ENCODE measurements around the gene ENDOD1.
"Not testable (repeated sequence)": the region's sequence is repeated elsewhere in the genome, so short reads cannot be mapped to it uniquely, and the experiment has no call there.

The ENDOD1 gene

GRCh38 chr11:95135155-95135554 is 45.5 kb downstream of the ENDOD1 start:
- Histone ChIP-seq H3K9me2 (replicated peaks; ENCODE audit: insufficient read depth, low read length) (no peaks in the 10 kb centered on the region), H3K9me3 (replicated peaks; ENCODE audit: insufficient read depth, low read length) (no peaks in the 10 kb centered on the region), H3K4me2 (ENCODE audit: low read depth, low read length) (no peak overlapping the region), H3K4me1 (ENCODE audit: low read length) (no peaks in the 10 kb centered on the region), H3K79me2 (ENCODE audit: low read length) (no peaks in the 10 kb centered on the region), H3K9ac (ENCODE audit: low read length) (no peak overlapping the region), H3K27ac (ENCODE audit: low read length) (no peak overlapping the region), H3K36me3 (replicated peaks; ENCODE audit: insufficient read depth, low read length) (no peaks in the 10 kb centered on the region), H4K20me1 (ENCODE audit: insufficient read depth, low read length) (no peaks in the 10 kb centered on the region), H3F3A (ENCODE audit: insufficient read depth, low read length) (no peaks in the 10 kb centered on the region), H3K4me3 (ENCODE audit: low read length) (no peak overlapping the region), H2AFZ (ENCODE audit: low read length) (no peak overlapping the region), H3K27me3 (replicated peaks; ENCODE audit: insufficient read depth, low read length) (no peaks in the 10 kb centered on the region)
- no peak for DNase-seq
- TF ChIP-seq EZH2 (optimal IDR thresholded peaks at IDR 0.05; ENCODE audit: low read depth, low read length): no peak
- TF ChIP-seq EZH2phosphoT487 (IDR thresholded peaks at IDR 0.05; ENCODE audit: low read length): no peak
- TF ChIP-seq CTCF (IDR thresholded peaks at IDR 0.05; ENCODE audit: low read length): no peak

GRCh38 chr11:95135880-95136279 is 46.2 kb downstream of the ENDOD1 start:
- no peak for DNase-seq
- no peak for TF ChIP-seq EZH2 (optimal IDR thresholded peaks at IDR 0.05; ENCODE audit: low read depth, low read length)
- no peak for TF ChIP-seq CTCF (IDR thresholded peaks at IDR 0.05; ENCODE audit: low read length)
- no peak for TF ChIP-seq EZH2phosphoT487 (IDR thresholded peaks at IDR 0.05; ENCODE audit: low read length)
- no peak overlapping the region for H2AFZ ChIP-seq (ENCODE audit: low read length)

GRCh38 chr11:95136747-95137146 is 47.1 kb downstream of the ENDOD1 start:
- H3F3A ChIP-seq (ENCODE audit: insufficient read depth, low read length); DNase-seq; H3K79me2 ChIP-seq (ENCODE audit: low read length); H4K20me1 ChIP-seq (ENCODE audit: insufficient read depth, low read length); H3K27me3 ChIP-seq (replicated peaks; ENCODE audit: insufficient read depth, low read length); H3K9me3 ChIP-seq (replicated peaks; ENCODE audit: insufficient read depth, low read length); H2AFZ ChIP-seq (ENCODE audit: low read length); H3K9me2 ChIP-seq (replicated peaks; ENCODE audit: insufficient read depth, low read length); H3K36me3 ChIP-seq (replicated peaks; ENCODE audit: insufficient read depth, low read length); H3K9ac ChIP-seq (ENCODE audit: low read length); H3K27ac ChIP-seq (ENCODE audit: low read length); H3K4me2 ChIP-seq (ENCODE audit: low read depth, low read length); H3K4me1 ChIP-seq (ENCODE audit: low read length); H3K4me3 ChIP-seq (ENCODE audit: low read length): not testable (repeated sequence)

More at GRCh38 chr11:95135880-95136279, 46.2 kb downstream of the ENDOD1 start:
- no peaks in the 10 kb centered on the region for H3K4me1 ChIP-seq (ENCODE audit: low read length)
- H3K4me3 ChIP-seq (ENCODE audit: low read length): no peak overlapping the region
- no peaks in the 10 kb centered on the region for H3K9me3 ChIP-seq (replicated peaks; ENCODE audit: insufficient read depth, low read length)
- H3K4me2 ChIP-seq (ENCODE audit: low read depth, low read length): no peak overlapping the region
- no peaks in the 10 kb centered on the region for H3K36me3 ChIP-seq (replicated peaks; ENCODE audit: insufficient read depth, low read length)
- no peaks in the 10 kb centered on the region for H3K27me3 ChIP-seq (replicated peaks; ENCODE audit: insufficient read depth, low read length)
- no peak overlapping the region for H3K27ac ChIP-seq (ENCODE audit: low read length)
- H3K9me2 ChIP-seq (replicated peaks; ENCODE audit: insufficient read depth, low read length): no peaks in the 10 kb centered on the region
- H4K20me1 ChIP-seq (ENCODE audit: insufficient read depth, low read length): no peaks in the 10 kb centered on the region
- no peak overlapping the region for H3K9ac ChIP-seq (ENCODE audit: low read length)
- no peaks in the 10 kb centered on the region for H3K79me2 ChIP-seq (ENCODE audit: low read length)
- H3F3A ChIP-seq (ENCODE audit: insufficient read depth, low read length): no peaks in the 10 kb centered on the region

- no peaks in the 10 kb centered on the region for H4K20me1 ChIP-seq (ENCODE audit: insufficient read depth, low read length)
- no peak for DNase-seq
- H2AFZ ChIP-seq (ENCODE audit: low read length): no peak overlapping the region
- no peaks in the 10 kb centered on the region for H3K9me3 ChIP-seq (replicated peaks; ENCODE audit: insufficient read depth, low read length)
- no peaks in the 10 kb centered on the region for H3K9me2 ChIP-seq (replicated peaks; ENCODE audit: insufficient read depth, low read length)
- TF ChIP-seq EZH2 (optimal IDR thresholded peaks at IDR 0.05; ENCODE audit: low read depth, low read length) (no peak), EZH2phosphoT487 (IDR thresholded peaks at IDR 0.05; ENCODE audit: low read length) (no peak), CTCF (IDR thresholded peaks at IDR 0.05; ENCODE audit: low read length) (no peak)
- H3K27ac ChIP-seq (ENCODE audit: low read length): no peak overlapping the region
- no peaks in the 10 kb centered on the region for H3F3A ChIP-seq (ENCODE audit: insufficient read depth, low read length)
- H3K4me3 ChIP-seq (ENCODE audit: low read length): no peak overlapping the region
- H3K4me1 ChIP-seq (ENCODE audit: low read length): no peaks in the 10 kb centered on the region
- H3K36me3 ChIP-seq (replicated peaks; ENCODE audit: insufficient read depth, low read length): no peaks in the 10 kb centered on the region
- no peaks in the 10 kb centered on the region for H3K27me3 ChIP-seq (replicated peaks; ENCODE audit: insufficient read depth, low read length)
- H3K79me2 ChIP-seq (ENCODE audit: low read length): no peaks in the 10 kb centered on the region
- no peak overlapping the region for H3K4me2 ChIP-seq (ENCODE audit: low read depth, low read length)
- H3K9ac ChIP-seq (ENCODE audit: low read length): no peak overlapping the region
Observed at GRCh38 chr11:95137299-95137698, 47.7 kb downstream of the ENDOD1 start.

All from MM.1S (cell line).